Fibroblast of upper back skin (primary cell): ENCODE data around the gene TLK1.
A peak's percentile ranks its signal among the peaks of the same experiment; 100 is the strongest.

ENCODE experiments used
- DNase-seq: peaks from one replicate; pipeline ENCODE4 v3.0.0-alpha.2; 2013

TLK1 gene

DNA sequence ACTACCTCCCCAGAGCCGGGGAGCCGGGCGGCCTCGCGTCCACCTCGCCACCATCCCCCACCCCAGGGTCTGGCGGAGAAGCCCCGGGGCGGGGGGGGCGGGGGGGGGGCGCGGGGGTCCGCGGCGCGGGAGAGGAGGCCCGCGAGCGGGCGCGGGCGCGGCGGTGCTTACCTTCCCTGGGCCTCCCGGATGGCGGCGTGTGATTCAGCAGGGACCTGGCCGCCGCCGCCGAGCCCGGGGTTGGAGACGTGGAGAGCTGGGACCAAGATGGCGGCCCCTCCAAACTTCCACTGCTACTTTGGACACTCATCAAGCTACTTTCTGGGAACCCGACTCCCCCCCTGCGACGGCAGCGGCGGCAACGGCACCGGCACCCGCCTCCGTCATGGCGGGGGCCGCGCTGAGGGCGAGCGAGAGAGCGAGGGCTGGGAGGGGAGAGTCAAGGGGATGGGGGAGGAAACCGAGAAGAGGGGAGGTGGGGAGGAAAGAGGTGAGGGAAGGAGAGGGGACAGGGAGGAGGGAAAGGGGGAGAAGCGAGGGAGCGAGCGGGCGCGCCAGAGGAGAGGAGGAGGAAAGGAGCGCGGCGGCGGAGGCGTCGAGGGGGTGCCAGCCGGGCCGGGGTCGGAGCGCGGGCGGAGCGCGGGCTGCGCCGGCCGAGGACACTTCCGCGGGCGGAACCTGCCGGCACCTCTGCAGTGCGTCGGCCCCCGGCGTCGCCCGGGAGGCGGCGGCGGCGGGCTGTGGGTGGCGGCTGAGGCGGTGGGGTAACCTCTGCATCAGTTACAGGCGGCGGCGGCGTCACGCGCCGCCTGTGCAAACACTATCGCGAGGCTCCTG lies at the start of gene TLK1:
Gene TLK1, minus strand, starts transcription at position 775 of the 837 bp plus-strand sequence. Its CDS starts 465 bp downstream, at position 310.
- DNase-seq: peak; percentile 63

DNA sequence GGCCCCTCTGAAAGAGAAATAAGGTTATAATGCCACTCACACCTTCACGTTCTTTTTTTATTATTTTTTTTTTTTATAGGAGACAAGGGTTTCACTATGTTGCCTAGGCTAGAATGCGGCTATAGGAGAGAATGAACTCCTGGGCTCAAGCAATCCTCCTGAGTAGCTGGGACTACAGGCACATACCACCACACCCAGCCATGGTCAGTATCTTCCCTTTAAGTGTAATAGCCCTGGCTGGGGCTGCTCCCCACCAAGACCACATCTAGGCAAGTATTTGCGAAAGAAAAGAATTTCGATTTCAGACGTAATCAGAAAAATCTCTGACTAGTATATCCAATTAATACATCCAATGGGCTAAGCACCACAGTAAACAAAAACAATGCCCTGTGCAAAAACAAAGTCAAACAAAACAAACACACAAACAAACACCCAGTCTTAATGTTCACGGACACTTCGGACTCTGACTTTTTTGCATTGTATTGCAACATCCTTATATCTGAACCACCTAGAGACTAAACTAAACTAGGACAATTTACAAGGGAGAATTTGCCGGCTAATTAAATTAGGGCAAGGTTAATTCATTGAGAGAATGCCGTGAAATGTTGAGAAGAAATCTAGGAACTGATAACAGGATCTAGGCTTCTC lies 49.6 kb upstream of the TLK1 start:
- DNase-seq: no peak

DNA sequence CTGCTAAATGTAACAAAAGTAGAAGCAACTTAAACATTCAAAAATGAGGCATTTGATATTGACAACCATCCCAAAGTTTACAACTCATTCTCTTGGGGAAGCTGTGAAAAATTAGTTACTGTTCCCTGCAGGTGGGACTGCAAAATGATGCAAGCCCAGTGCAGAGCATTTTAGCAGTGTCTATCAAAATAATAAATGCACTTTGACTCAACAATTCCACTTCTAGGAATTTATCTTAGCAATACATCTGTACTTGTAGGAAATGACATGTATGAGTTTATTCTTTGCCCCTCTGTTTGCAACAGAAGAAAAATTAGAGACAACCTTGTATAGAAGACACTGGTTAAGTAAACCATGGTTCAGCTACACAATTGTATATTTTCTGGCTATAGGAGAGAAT lies 48.0 kb upstream of the TLK1 start:
- DNase-seq: no peak

DNA sequence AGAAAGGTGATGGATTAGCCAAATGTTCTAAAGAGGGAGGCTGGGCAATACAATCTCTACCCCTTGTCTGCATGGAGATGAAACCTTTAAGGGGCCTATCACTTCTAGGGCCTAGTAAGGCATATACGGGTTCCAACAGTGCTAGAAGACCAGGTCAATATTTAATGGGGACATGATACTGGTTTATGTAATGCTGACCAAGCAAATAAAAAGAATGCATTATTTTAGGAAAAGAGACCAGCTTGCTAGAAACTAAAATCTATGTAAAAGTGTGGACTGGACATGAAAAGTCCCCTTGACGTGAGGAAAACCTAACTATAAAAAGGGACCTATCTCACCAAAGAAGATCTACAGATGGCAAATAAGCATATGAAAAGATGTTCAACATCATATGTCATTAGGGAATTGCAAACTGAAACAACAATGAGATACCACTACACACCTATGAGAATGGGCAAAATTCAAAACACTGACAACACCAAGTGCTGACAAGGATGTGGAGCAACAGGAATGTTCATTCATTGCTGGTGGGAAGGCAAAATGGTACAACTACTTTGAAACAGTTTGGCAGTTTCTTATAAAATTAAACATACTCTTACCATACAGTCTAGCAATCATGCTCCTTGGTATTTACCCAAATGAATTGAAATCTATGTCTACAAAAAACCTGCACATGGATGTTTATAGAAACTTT lies 45.9 kb upstream of the TLK1 start:
- no peak for DNase-seq

DNA sequence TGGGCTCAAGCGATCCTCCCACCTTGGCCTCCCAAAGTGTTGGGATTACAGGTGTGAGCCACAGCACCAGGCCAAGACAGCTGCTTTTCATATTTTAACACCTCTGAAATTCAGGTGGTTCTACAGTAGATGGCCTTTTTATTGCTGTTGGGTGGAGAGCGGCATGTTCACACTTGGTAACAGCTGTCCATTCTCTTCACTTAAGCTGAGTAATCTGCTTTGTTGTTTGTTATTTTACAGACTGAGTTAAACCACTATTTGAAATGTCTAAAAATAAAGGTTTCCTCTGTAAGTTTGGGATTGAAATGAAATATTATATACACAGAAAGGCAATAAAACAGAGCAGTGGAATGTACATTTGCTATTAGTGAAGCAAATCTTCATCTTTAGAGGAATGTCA lies 44.9 kb upstream of the TLK1 start:
- DNase-seq: no peak

DNA sequence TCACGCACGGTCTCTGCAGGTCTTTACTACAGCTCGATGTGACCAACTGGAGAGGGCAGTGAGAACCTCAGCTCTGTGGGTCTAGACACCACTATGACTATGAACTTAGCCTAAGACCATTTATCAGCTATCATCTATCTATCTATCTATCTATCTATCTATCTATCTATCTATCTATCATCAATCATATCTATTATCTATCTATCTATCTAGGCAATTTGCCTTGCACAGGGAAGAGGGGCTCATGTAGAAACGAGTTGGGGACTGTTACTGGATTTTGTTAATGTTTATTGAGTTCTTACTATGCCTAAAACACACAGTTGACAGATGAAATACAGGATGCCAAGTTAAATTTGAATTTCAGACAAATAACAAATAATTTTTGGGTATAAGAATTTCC lies 41.1 kb upstream of the TLK1 start:
- DNase-seq: no peak

DNA sequence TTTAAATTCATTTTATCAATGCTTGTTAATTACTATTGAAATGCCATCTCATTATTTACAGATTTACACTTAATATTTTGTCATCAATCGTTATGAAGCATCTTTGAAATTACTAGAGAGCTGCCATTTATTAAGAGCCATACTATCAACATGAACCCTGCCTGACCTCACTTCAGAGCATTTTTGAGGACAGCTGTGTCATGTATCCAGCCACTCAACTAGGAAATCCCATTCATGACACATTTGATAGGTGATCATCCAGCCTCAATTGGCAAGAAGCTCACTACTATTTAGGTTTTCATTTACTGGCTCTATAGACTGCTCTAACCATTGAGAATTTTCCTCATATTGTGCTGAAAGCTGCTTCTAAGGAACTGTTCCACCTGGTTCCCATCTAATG lies 40.6 kb upstream of the TLK1 start:
- DNase-seq: no peak

DNA sequence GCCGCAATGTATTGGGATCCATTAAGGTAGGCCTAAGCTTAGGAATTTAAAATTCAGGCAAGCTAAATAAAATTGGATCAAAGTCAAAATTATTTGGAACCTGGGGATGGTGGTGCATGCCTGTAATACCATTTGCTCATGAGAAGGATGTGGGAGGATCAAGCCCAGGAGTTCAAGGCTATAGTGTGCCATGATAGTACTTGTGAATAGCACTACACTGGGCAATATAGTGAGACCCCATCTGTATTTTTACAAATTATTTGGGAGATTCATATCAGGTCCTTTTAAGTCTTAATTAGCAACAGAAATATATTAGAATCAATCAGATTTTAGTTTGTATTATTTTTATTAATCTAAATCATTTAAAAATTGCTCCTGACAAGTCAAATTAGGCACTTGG lies 39.8 kb upstream of the TLK1 start:
- no peak for DNase-seq

DNA sequence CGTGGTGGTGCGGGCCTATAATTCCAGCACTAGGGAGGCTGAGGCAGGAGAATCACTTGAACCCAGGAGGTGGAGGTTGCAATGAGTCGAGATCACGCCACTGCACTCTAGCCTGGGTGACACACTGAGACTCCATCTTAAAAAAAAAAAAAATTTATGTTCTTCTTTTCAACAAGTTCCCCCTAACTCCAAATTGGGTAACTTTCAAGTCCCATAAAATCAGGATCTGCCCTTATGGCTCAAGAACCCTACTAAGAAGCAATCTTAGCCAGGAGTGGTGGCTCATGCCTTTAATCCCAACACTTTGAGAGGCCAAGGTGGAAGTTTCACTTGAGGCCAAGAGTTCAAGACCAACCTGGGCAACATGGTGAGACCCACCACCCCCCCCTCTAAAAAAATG lies 30.3 kb upstream of the TLK1 start:
- no peak for DNase-seq

DNA sequence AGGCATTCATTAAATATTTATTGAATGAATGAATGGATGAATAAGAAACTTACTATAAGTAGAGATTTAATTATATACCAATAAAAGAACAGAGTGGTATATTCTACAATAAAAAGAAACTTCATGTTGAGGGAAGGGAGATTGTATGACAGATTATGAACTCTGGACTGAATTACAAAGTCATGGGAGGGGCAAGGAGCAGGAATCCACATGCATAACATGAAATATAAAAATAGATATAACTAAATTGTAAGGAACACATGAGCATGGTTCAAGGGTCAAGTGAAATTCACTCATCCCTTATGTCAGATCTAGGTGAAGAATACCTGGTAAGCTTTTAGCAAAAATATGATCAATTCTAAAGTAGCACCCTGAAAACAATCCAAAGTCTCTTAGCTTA lies 27.1 kb upstream of the TLK1 start:
- no peak for DNase-seq

DNA sequence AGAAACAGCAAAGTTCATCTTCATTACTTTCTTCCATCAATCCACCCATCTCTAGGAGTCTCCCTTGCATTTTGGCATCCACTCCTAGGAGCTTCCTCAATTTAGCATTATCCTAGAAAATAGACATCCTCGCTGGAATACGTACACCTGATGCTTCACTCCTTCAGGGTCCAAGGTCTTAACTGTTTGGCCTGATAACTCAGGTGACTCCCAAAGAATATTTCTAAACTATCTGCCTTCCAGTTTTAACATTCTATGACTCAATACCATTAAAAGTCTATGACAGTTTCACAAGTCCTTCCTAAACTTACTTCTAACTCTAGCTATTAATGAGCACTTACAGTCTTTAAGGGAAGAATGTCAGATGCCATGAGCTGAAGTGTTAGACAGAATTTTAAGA lies 26.5 kb upstream of the TLK1 start:
- no peak for DNase-seq

DNA sequence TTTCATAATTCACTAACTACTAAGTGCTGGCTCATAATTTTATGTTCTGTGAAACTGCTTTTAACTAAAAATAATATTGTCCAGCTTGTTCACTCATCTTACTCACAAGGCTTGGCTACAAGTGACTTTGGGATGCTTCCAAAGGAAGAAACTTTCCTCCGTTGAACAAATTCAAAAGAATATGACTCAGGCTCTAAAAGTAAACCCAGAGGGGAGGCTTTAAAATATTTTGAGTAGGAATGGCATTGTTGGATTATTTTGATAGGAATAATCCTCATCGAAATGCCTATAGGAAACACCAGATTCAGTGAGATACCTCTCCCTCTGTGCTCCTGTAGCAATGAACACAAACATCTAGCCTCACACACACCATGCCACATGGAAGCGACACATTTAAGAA lies 25.2 kb upstream of the TLK1 start:
- peak; percentile 78 for DNase-seq

DNA sequence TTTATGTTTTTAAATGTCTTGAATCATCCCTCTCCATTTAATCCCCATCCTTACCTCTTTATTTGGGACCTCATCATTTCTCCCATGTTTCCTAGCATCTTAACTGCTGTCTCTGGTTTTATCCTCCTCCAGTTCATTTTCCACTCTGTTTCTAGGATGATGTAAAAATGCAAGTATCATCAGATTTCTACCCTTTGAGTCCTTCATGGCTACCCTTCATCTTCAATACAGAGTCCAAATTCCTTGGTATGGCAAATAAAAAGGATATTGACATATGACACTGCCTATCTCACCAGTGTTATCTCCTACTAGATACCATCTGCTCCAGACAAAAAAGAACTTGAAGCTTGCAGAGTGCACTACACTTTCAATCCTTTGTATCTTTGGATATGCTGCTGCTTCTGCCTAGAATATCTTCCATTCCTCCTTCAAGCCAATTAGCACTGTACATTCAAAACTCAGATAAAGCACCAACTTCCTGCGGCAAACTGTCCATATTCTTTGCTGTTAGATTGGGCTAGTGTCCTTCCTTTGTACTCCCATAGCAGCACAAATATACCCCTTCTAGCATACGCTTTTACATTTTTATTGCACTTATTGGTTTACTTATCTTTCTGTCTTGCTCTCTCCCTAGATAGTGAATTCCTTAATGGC lies 24.6 kb upstream of the TLK1 start:
- no peak for DNase-seq

DNA sequence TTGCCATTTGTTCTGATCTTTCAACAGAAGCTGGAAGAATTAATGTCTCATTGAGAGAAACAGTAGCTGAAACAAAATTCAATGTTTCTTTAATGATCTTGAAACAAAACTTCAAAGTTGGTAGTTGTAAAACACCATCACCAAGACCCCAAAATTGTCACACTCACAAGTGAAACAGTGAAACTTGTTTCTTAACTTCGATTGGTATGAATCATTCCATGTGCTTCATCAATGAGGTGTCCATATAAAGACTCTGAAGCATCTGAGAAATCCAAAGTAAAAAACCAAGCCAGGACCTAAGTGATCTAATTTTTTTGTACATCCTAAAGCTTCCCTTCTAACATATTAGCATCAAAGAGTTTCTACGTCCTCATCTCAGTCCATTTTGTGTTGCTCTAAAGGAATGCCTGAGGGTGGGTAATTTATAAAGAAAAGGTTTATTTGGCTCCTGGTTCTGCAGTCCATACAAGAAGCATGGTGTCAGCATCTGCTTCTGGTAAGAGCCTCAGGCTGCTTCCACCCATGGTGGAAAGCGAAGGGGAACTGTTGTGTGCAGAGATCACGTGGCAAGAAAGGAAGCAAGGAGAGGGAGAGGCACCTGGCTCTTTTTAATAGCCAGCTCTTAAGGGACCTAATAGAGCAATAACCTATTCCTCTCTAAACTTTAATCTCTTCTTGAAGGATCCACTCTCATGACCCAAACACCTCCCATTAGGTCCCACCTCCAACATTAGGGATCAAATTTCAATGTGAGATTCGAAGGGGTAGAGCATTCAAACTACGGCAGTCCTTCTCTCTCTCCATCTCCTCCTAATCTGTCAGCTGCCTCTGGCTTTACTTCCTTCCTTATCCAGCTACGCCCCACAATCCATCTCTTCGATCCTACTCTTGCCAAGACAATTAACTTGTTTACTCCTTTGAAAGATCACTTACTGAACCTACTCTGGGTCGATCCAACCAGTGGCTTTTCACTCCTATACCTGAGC lies 20.7 kb upstream of the TLK1 start:
- DNase-seq: no peak

DNA sequence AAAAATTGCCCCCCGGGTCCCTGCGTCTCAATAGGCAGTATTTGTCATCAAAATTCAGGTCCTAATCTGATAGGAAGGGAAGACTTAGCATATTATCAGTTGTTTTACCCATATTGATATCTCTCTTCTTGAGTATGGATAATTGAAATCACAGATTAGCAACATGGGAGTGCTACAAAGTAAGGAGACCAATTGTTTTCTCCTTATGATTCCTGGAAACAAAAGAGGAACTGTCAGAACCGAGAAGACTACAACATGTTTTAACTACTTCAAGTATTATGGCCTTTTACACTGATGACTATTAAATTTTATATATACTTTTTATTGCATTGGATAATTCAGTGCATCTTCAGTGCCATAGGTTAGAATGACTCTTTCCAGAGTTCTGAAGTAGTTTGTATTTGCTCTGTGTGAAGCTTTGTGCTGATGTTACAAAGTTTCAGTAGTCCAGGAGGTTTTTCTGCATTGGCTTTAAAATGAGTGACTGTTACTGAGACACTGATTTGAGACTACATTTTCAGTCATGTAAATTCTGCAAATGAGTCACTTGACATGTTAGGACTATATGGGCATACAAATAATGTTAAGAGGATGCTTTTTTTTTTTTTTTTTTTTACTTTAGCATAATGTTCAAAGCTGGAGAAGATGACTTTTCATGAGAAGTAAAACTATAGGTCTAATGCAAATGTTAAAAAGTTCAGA lies 19.7 kb upstream of the TLK1 start:
- no peak for DNase-seq

DNA sequence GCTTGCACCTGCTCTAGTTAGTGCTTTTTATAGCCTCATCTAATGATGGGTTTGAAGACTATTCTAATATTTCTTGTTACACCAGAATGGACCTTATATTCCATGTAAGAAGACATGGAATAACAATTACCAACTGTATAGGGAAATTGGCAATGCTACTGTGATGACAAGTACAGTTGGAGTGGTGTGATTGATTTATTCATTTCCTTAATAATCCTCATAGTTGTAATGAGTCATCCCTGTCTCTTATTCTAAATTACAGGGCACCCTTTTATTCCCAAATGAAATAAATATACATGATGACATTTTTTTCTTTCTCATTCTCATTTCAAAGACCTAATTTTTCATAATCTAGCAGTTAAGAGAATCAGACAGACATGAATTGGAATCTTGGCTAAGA lies 18.3 kb upstream of the TLK1 start:
- peak; percentile 10 for DNase-seq

DNA sequence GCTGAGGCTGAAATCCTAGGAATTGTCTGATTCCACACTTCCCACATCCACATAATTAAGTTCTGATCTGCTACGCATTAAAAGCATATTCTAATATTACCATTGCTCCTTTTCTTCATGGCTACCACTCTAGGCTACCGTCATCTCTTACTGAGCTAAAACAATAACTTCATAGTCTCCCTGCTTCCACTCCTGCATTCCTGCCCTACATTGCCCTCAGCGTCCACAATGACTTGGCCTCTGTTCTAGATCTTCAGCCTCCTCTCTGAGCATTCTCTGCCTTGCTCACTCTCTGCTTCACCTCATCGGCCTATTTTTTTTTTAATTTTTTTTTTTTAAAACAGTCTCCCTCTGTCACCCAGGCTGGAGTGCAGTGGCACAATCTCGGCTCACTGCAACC lies 15.8 kb upstream of the TLK1 start:
- DNase-seq: no peak

DNA sequence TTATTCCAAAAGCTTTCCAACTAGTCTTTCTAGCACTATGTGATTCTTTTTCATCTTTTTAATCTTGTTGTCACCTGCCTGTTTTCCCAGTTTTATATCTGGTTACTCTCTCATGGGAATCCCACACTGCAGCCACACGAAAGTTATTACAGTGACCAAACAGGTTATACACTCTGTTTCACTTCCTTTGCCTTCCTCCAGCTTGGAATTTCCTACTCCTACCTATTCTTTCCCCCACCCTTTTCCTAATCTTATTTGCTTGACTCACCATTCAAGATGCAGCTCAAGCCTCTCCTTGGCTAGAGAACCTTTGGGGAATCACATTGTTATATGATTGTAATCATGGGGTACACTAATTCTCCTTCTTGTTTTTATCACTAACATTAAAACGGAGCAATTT lies 13.4 kb upstream of the TLK1 start:
- DNase-seq: no peak

DNA sequence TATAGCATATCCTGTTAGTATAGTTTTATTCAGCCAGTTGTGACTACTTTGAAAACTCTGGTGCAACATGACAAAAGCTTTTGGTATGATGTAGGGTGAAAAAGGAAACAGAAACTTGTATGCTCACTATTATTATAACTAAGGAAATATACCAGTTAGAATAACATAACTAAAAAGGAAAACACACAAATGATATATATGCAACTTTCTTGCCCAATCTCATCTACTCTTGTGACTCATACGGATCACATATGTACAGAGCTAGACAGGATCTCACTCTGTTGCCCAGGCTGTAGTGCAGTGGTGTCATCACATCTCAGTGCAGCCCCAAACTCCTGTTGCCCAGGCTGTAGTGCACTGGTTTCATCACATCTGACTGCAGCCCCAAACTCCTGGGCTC lies 12.4 kb upstream of the TLK1 start:
- DNase-seq: peak; percentile 13

DNA sequence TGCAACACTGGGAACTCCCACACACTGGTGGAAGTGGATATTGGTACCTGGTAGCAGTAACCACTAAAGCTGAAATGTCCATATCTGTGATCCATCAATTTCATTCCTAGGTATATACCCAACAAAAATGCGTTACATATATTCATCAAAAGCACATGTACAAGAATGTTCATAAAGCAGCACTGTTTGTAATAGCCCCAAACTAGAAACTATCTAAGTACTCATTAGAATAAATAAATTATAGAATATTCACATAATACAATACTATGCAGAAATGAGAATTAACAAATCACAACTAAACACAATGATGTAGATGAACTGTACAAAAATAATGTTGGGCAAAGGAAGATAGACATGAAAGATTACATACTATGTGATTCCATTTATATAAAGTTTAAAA lies 11.1 kb upstream of the TLK1 start:
- no peak for DNase-seq

DNA sequence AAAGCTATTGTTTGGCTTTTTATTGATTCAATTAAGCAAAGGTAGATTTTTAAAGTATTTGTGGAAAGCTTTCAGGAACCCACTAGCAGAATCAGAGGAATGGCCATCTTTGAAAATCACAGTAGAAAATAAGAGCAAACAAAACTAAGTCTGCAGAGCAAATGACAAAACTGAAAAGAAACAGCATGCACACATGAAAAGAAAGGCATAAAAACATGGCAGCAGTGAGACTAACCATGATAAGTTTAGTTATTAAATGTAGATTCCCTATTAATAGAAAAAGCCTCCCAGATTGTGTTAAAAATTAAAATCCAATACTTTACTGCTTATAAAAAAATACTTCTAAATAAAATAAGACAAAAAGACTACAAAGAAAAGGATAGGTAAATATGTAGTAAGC lies 9.1 kb upstream of the TLK1 start:
- no peak for DNase-seq

DNA sequence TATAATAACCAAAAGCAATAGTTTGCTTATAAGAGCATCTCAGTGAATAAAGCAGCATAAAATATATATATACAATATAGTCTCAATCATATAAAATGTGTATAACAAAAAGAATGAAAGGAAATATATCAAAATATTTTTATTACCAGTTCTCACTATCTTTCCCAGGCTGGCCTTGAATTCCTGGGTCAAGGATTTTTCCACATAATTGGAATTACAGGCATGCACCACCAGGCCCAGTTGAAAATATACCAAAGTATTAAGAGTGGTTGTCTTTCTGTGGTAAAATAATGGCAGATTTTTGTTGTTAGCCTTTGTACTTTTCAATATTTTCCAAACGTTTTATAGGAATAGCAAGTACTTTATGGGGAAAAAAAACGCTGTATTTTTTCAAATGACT lies 8.6 kb upstream of the TLK1 start:
- no peak for DNase-seq
